ELR (cell line): ENCODE measurements around the gene RNPEPL1.
"Not testable (repeated sequence)": the region's sequence is repeated elsewhere in the genome, so short reads cannot be mapped to it uniquely, and the experiment has no call there.

Experiments
- DNase-seq: peaks from one replicate; pipeline ENCODE4 v3.0.0-alpha.2; 2015; ENCODE audit warnings: low read depth

The RNPEPL1 gene, protein sequence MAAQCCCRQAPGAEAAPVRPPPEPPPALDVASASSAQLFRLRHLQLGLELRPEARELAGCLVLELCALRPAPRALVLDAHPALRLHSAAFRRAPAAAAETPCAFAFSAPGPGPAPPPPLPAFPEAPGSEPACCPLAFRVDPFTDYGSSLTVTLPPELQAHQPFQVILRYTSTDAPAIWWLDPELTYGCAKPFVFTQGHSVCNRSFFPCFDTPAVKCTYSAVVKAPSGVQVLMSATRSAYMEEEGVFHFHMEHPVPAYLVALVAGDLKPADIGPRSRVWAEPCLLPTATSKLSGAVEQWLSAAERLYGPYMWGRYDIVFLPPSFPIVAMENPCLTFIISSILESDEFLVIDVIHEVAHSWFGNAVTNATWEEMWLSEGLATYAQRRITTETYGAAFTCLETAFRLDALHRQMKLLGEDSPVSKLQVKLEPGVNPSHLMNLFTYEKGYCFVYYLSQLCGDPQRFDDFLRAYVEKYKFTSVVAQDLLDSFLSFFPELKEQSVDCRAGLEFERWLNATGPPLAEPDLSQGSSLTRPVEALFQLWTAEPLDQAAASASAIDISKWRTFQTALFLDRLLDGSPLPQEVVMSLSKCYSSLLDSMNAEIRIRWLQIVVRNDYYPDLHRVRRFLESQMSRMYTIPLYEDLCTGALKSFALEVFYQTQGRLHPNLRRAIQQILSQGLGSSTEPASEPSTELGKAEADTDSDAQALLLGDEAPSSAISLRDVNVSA

DNA sequence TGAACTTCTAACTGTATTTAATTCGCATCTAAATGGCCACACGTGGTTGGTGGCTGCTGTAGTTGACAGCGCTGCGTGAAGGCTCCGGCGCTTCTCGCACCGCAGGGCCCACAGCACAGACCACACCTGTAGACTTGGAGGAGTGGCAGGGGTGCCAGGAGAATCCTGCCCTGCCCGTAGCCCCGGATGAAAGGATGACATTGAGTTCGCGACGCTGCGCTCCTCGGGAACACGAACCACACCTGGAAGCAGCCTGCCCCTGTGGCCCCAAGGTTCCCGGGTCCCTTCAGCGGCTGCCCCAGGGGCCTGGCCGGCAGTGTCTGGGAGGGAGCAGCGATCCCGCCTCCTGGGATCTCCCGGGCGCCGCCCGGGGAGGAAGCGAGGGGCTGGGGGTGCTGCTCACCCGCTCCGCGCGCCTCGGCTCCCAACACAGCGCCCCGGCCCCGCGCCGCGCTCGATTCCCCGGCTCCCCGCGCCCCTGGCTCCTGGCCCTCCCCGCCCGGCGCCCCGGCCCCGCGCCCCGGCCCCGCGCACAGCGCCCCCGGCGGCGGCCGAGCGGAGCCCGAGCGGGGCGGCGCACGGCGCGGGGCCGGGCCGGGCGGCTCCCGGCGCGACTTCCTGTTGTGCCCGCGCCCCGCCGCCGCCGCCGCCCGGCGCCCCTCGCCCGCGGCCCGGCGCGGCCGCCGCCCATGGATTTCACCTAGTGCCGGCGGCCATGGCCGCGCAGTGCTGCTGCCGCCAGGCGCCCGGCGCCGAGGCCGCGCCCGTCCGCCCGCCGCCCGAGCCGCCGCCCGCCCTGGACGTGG, at the start of gene RNPEPL1:
TSS of gene RNPEPL1 (plus strand) at position 613 of the 806 bp plus-strand sequence. CDS start at position 716, 103 bp downstream.
- peak; percentile 55 for DNase-seq

DNA sequence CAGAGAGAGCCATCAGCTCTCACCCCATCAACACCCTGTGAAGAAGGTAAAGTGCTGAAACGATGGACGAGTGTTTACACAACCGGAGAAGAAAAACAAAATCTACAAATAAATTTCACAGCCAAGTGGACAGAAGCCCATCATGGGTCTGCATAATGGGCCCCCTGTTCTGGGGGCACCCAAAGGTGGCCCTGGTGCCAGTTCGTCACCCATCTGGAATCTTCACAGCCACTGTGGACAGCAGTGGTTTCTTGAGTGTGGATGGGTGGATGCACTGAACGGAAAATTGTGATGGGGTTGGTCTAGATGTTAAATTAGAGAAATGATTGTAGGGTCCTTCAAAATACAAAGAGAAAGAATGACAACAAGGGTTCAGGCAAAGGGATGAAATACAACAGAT, 49.3 kb upstream of the RNPEPL1 start:
- no peak for DNase-seq

DNA sequence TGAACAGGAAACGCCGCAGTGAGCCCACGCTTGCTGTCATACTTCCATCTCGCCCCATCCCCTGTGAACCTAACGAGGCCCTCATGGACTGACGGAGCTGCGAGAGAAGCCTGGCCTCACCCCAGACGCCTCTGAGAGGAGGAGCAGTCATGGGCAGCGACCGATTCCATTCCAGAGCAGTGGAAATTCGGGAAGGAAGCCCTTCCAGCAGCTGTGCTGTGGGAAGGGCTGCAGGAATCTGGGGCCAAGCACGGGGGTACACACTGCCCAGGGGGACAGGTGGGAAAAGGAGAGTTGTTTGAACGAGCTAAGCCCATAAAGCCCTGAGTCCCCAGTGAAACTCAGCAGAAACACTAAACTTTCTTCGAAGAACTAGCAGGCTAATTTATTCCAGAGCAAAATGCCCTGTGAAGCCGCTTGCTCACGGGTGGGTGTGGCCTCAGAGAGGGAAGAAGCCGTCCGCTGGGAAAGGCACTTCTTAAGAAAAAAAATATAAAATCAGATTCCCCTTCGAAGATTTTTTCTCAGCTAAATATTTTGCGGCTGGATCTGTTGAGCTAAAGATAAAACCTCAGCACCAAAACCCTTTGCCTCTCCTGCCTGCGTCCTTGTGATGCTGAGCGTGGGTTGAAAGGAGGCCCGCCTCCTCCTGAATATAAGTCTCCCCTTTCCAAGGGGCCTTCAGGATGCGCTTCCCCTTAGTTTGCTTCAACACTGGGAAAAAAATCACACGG, 48.7 kb upstream of the RNPEPL1 start:
- peak; percentile 30 for DNase-seq

DNA sequence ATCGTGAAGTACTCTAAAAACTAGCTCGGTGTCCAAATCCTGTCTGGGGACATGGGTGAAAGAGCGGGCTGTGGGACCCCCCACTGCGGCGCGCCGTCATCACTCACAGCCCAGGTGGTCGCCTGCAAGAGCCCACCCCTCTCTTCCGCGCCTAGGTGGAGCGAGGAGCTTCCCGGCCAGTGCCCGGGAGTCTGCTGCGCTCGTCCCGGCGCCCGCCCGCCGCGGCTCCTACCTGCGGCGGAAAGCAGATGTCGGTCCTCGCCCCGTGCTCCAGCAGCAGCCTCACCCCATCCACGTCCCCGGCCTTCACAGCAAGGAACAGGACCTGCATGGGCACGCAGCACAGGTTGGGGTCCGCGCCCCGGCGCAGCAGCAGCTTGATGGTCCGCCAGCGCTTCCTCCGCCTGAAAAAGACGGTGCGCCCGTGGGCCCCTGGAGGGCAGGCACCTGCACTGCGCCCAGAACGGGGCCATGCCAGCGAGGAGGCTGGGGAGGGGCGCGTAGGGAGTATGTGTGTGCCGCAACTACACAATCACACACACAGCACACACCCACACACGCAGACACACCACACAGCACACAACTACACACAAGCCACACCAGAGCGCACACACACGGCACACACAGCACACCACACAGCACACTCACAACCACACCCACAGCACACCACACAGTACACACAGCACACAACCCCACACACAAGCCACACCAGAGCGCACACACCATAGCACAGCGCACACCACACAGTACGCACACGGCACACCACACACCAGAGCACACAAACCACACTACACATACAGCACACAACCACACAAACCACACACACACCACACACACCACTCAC, 47.9 kb upstream of the RNPEPL1 start:
- no peak for DNase-seq

DNA sequence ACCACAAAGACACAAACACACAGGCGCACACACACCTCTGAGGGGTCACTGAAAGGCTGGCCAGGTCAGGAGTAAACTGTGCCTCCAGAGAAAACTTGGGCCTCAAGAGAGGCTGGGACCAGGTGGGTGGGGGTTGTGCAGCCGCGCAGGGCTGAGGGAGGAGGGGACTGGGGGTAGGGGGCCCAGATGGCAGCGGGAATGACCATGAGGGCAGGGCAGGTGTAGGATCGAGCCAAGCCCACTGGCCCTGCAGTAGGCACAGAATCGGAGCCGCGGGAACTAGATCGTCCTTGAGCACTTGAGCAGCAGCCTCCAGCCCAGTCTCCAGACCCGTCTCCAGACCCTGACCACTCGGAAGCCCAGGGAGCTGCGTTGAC, 47.3 kb upstream of the RNPEPL1 start:
- no peak for DNase-seq

DNA sequence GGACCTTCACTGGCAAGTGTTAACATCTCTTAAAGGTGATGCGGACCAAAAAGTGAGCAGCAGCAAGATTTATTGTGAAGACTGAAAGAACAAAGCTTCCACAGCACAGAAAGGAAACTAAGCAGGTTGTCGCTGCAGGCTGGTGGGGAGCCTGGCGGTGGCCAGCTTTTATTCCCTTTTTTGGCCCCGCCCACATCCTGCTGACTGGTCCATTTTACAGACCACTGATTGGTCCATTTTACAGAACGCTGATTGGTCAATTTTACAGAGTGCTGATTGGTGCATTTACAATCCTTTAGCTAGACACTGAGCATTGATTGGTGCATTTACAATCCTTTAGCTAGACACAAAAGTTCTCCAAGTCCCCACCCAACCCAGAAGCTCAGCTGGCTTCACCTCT, 46.4 kb upstream of the RNPEPL1 start:
- DNase-seq, result not testable (repeated sequence)

DNA sequence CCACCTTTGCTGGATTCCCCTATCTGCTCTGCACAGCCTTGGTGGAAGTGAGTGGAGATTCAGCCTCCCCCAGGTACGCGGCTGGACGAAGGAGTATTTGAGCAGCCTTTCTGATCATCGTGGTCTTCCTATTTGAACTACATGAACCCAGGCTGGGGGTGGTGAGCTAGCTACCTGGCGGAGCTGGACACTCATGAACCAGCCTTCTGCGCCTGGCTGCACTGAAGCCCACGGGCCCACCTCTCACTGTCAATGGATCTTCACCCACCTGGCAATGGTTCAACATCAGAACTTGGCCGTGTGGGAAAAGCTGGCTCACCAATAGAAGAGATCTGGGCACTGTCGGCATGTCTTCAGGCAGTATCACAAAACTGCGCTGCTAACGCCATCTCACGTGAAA, 45.9 kb upstream of the RNPEPL1 start:
- no peak for DNase-seq

DNA sequence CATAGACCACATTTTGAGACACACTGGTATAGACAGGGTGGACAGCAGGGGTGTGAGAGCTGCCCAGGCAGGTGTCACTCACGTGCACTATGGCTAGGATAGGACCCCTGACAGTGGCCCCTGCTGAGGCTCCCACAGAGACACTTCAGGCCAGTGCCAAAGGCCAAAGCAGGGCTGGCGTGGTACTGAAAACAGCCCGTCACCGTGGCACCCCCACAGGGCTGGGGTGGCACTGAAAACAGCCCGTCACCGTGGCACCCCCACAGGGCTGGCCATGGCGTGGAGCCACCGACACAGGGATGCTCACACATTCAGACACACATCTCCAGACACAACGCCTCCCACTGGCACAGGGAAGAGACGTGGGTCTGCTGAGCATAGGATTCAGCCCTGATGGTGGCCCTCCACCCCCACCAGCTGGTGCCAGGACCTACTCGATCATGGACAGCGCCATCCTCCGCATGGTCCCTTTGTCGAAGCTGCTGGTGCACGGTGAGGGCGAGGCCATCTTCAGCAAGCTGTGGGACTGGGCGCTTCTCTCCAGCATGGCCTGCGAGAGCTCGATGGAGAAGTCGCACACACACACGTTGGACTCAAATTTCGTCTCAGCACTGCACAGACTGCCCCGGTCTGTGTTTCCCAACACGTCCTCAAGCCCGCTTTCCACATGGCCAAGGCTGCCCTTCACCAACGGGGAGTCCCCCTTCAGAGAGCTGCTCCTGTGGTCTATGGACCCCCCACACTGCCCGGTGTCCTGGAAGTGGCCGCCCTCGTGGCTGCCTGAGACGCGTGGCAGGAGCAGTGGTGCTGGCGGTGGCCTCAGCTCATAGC, 44.6 kb upstream of the RNPEPL1 start:
- no peak for DNase-seq

DNA sequence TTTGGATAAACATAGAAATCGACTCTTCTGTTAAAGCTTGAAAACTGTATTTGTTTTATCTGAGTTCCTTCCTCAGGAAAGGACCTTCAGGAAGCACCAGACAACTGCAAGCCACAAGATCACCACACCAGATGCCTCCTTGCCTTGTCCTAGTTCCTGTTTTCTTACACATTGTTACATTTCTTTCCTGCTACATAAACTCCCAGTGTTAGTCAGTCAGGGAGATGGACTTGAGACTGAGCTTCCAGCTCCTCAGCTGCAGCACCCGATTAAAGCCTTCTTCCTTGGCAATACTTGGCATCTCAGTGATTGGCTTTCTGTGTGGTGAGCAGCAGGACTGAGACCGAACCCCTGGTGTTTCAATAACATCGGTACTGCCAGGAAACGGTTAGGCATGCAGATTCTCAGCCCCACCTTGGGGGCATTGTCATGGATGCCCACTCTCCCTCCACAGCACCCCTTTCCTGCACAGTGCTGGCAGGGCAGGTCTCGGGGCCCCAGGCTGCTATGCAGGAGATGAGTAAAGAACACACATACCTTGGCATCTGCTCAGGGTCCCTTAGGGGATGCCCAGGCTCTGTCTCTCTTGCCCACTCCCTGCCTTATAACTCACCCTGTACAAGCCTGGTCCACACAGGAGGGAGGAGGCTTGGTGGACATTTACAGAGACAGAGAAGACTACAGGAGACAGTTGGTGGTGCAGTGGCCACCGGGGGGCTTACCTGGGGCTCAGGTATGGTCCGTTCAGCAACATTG, 43.1 kb upstream of the RNPEPL1 start:
- DNase-seq, result no peak

DNA sequence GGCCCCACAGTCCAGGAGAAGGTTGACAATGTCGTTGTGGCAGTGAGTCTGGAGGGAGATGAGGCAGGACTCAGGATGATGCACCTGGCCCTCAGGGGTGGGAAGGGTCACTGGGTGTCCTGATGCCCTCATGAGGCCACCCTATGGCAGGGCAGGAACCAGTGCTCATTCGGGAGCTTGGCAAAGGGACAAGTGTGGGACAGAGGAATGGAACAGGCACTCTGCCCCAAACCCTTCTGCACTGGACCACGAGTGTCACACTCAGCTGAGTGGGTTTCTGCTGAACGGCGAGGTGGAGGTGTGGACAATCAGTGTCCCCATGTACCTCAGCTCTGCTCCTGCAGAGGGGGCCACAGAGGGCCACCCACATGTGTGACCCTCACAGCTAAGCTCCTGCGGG, 42.5 kb upstream of the RNPEPL1 start:
- DNase-seq, result no peak

DNA sequence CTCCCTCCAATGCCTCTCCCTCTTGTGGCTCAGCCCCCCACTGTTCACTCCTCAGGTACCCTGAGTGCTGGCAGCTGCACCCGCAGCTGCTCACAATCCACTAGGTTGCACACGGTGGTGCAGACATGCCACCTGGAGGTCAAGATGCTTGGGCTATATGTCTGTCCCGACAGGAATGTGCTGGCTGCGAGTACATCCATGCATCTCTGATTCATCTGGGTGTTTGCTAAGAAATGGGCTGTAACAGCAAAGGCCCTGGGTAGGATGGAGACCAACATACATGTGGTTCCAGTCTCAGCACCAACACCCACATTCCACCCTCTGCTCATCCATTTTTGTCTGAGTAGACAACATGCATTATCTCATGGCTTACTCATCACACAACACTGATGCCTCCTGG, 41.8 kb upstream of the RNPEPL1 start:
- DNase-seq, result no peak

DNA sequence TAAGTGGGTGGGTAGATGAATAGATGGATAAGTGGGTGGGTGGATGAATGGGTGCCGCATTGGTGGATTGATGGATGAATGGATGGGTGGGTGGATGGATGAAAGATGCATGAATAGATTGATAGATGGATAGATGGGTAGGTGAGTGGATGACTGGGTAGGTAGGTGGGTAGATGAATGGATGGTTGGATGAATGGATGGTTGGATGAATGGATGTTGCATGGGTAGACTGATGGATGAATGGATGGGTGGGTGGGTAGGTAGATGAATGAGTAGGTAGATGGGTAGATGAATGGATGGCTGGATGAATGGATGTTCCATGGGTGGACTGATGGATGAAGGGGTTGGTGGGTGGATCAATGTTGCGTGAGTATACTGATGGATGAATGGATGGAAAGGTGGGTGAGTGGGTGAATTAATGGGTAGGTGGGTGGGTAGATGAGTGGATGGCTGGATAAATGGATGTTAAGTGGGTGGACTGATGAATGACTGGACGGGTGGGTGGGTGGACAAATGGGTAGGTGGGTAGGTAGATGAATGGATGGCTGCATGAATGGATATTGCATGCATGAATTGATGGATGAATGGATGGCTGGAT, 41.0 kb upstream of the RNPEPL1 start:
- DNase-seq, result no peak

DNA sequence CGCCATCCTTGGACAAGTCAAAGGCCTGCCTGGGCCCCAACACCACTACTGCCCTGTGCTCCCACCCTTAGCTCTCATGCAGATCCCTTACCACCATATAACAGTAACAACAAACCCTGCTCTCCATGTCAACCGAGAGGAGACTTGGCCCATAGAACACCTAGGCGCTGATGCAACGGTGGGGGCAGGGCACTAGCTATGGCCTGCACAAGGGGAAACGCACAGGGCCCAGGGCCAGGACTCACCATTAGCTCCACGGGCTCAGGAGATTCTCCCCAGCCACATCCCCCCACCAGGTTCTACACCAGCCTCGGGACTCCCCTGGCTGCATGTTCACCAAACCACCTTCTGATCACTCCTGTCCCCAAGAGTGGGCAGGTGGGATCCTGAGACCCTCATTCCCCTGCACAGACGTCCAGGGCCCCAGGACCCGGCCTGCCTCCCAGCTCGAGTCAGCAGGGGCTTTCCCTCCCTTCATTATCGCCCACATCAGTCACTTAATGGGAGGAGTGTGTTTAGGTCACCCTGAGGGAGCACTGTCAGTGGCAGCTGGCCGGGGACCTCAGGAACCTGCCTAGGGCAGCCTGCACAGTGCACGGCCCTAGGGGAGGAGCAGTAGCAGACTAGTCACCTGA, 39.8 kb upstream of the RNPEPL1 start:
- DNase-seq, result no peak

DNA sequence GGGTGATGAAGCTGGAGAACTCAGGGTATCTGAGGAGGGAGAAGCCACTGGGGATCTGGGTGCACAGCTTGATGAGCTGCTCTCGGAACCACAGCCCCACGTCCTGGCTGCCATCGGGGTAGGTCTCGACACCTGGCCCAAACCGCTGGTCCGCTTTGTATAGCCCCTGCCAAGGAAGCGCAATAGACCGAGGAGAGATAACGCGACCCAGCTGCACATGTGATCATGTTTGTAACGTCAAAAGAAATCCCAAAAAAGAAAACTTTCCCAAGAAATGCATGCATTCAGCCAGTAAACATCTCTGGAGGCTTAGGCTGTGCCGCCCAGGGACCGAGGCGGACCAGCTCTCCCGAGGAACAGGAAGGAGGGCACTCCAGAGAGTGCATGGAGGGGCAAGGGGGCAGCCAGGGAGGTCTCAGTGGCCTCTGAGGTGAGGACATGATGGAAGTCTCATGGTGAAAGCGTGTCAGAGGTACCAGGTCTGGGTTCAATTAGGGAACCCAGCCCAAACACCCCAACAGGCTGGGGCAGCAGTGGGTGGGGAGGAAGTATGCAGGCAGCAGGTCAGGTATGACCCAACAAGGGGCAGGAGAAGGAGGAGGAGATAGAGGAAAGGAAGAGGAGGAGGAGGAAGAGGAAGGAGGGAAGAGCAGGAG, 38.8 kb upstream of the RNPEPL1 start:
- DNase-seq, result no peak

DNA sequence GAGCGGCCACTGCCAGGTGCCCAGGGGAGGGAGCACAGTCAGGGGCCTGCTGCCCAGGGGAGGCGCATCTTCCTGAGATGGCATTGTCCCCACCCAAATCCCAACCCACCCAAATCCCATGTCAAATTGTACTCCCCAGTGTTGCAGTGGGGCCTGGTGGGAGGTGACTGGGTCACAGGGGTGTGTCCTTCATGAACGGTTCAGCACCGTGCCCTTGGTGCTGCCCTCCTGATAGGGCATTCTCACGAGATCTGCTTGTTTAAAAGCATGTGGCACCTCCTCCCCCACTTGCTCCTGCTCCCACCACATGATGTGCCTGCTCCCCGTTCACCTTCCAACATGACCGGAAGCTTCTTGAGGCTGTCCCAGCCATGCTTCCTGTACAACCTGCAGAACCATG, 38.1 kb upstream of the RNPEPL1 start:
- no peak for DNase-seq

DNA sequence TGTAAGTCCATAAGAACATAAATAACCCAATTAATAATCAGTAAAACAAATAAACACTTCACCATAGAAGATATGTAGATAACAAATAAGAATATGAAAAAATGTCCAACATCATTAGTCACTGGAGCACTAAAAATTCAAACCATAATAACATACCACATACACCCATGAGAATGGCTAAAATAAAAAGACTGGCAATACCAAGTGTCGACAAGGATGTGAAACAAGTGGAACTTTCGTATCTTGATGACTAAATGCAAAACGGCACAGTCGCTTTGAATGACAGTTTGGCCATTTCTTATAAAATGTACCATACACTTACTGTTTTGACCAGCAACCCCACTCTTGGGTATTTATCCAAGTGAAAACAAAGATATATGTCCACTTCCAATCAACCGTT, 37.2 kb upstream of the RNPEPL1 start:
- no peak for DNase-seq

DNA sequence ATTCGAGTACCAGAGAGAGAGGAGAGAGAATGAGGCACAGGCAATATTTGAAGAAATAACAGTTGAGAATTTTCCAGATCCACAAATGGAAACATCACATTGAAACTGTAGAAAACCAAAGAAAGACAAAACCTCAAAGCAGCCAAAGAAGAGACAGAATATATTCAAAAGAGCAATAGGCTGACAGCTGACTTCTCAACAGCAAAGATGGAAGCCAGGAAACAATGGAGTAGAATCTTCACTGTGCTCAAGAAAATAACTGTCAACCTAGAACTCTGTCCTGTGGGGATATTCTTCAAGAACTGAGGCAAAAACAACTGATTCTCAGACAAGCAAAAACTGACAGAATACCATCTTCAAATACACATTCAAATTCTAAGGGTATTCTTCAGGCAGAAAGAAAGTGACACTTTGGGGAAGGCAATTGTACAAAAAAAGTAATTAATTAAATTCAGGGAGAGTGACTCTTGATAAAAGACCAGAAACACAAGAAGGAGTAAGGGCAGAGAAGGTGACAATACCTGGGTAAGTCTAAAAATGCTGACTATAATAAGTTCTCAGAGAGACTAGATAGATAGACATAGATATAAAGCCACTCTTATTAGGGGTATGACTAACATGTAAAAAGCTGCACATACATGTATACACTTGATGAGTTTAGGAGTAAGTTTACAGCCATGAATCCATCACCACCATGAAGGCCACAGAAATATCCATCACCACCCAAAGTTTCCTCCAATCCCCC, 36.1 kb upstream of the RNPEPL1 start:
- no peak for DNase-seq
